ENCODE results near the gene TNFSF4.
"Not testable (repeated sequence)": the region's sequence is repeated elsewhere in the genome, so short reads cannot be mapped to it uniquely, and the experiment has no call there.

Gene TNFSF4

DNA sequence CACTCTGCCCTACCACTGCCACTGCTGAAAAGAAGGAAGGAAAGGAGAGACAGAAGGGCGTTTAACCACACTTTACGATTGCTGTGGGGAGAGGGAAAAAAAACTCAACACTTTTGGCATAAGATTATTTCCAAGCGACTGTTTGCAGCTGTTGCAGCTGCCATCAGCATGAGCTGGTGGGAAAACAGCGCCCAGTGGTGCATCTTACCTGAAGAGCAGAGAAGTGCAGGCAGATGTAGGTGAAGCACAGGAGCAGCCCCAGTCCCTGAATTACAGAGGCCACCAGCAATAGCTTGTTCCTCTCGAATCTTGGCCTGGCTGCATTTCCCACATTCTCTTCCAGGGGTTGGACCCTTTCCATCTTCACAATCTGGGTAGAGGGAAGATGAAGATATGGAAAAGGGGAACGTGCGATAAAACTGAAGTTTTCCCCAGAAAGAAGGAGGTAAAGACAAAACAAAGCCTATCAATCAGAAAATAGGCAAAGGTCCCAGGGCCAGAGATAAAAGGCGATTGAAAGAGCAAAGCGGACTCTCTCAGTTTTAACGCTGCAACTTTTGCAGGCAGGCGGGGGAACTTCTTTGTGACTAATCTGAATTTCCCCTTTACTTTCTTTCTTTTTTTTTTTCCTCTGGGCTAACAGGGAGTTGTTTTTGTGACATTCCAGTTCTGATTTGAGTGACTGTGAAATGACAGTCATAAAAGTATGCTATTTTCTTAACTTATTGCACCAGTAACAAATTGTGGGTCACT, at the start of gene TNFSF4:
Gene TNFSF4, minus strand, starts transcription at position 516 of the 753 bp plus-strand sequence. Its CDS starts 155 bp downstream, at position 361.
- no peak for DNase-seq (ENCODE audit: low read depth in 2 of 2)

- no peak for DNase-seq (ENCODE audit: low read depth in 2 of 2)
These were observed 48.2 kb upstream of the TNFSF4 start for GRCh38 chr1:173255214-173255813.

DNA sequence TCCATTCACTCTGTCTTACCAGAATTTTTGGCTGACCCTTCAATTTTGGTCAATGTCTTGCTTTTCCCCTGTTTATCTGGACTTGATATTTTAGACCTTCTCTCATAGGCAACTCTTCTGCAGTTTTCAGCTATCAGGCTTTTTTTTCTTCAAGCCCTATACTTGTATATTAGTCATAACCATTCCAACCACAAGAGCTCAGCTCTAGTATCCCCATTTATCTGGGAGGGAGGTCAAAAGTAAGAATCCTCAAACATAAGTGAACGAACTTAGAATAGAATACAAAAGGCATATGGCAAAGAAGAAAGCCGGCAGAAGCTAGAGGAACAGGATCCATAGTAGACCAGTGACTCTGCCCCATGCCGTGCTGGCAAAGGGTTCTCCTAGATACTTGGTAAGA, 45.9 kb upstream of the TNFSF4 start:
- no peak for DNase-seq (ENCODE audit: low read depth in 2 of 2)

- no peak for DNase-seq (ENCODE audit: low read depth in 2 of 2)
These were observed 42.2 kb upstream of the TNFSF4 start for GRCh38 chr1:173249349-173249748.

DNA sequence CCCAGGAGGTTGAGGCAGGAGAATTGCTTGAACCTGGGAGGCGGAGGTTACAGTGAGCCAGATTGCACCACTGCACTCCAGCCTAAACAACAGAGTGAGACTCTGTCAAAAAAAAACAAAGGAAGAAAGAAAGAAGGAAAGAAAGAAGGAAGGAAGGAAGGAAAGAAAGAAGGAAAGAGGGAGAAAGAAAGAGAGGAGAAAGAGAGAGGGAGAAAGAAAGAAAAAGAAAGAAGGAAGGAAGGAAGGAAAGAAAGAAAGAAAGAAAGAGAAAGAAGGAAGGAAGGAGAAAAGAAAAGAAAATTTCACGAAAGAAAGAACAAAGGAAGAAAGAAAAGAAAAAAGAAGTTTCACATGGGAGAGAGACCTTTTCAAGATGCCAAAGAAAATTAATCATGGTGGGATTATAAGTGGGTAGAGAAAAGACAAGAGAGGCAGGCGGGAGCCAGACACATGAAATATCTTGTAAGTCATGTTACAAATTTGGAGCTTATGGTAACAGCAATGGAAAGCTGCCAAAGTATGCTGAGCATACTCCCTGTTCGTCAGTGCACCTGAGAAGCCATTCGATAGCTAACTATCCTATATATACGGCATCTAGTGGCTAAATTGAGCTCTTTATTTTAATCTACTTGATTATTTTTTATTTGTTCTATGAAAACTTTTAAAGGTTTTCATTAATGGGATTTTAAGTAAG, 41.3 kb upstream of the TNFSF4 start:
- DNase-seq (ENCODE audit: low read depth in 2 of 2), result no peak

DNA sequence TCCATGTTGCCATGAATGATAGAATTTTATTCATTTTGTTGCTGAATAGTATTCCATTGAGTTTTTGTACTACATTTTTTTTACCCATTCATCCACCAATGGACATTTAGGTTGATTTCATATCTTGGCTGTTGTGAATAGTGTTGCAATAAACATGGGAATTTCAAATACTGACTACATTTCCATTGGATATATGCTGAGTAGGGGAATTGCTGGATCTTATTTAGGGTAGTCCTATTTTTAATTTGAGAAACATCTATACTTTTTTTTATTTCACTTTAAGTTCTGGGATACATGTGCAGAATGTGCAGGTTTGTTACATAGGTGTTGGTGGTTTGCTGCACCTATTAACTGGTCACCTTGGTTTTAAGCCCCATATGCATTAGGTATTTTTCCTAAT, 38.8 kb upstream of the TNFSF4 start:
- DNase-seq (ENCODE audit: low read depth in 2 of 2), result no peak

DNA sequence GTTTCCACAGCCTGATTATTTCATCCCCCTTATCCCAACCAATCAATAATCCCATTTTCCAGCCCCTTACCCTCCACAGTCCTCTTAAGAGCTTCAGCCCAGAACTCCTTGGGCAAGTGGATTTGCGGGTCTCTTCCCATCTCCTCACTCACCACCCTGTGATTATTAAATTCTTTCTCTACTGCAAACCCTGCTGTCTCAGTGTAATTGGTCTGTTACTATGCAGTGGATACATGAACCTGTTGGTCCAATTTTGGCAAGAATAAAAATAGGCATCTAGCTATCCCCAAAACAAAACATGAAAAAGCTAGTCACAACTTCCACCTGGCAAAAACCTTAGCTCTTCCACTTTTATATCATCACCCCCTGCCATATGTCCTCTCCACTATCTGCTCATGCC, 36.2 kb upstream of the TNFSF4 start:
- DNase-seq (ENCODE audit: low read depth in 2 of 2), result no peak

GRCh38 chr1:173241528-173242347, 34.6 kb upstream of the TNFSF4 start:
- DNase-seq (ENCODE audit: low read depth in 2 of 2), result no peak

DNA sequence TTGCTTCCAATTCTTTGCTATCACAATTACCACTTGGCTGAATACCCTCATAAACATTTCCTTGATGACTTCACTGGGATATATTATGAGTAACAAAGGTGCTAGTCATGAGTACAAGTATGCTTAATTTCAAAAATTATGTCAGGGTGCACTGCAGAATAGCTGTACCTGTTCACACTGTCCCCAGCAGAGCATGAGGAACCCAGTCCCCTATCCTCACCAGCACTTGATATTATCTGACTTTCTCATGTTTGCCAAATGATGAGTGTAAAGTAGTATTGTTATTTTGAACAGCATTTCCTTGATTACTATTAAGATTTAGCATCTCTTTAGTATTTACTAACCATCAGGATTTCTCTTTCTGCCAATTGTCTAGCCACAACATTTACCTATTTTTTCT, 33.5 kb upstream of the TNFSF4 start:
- DNase-seq (ENCODE audit: low read depth in 2 of 2), result no peak

- DNase-seq (ENCODE audit: low read depth in 2 of 2), result no peak
These were observed 31.9 kb upstream of the TNFSF4 start for GRCh38 chr1:173239058-173239457.

- DNase-seq (ENCODE audit: low read depth in 2 of 2), result no peak
These were observed 27.8 kb upstream of the TNFSF4 start for GRCh38 chr1:173234899-173235298.

- not testable (repeated sequence) for DNase-seq (ENCODE audit: low read depth in 2 of 2)
These were observed 27.3 kb upstream of the TNFSF4 start for GRCh38 chr1:173234434-173234833.

GRCh38 chr1:173229031-173229430, 21.9 kb upstream of the TNFSF4 start:
- not testable (repeated sequence) for DNase-seq (ENCODE audit: low read depth in 2 of 2)

DNA sequence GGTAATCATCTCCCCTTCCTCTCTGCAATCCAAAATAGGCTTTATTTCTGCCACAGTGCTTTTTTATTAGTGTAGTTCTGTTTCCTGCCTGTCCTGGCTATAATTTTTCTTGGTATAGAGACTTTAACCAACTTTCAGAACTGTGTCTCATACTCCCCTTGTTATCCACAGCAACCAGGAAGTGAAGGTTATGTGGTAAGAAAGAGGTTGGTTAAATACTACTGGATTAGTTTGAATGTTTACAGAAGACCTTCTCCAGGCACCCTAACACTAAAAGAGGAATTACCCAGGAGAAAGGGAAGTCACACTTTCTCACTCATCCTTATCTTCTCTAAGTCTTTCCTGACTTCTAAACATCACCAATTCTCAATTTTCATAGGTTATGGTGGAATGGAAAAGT, 17.8 kb upstream of the TNFSF4 start:
- DNase-seq (ENCODE audit: low read depth in 2 of 2), result no peak

GRCh38 chr1:173224280-173224892, 17.3 kb upstream of the TNFSF4 start:
- no peak for DNase-seq (ENCODE audit: low read depth in 2 of 2)

GRCh38 chr1:173223031-173223380, 15.9 kb upstream of the TNFSF4 start:
- no peak for DNase-seq (ENCODE audit: low read depth in 2 of 2)

- no peak for DNase-seq (ENCODE audit: low read depth in 2 of 2)
These were observed 15.3 kb upstream of the TNFSF4 start for GRCh38 chr1:173222149-173223030.

DNA sequence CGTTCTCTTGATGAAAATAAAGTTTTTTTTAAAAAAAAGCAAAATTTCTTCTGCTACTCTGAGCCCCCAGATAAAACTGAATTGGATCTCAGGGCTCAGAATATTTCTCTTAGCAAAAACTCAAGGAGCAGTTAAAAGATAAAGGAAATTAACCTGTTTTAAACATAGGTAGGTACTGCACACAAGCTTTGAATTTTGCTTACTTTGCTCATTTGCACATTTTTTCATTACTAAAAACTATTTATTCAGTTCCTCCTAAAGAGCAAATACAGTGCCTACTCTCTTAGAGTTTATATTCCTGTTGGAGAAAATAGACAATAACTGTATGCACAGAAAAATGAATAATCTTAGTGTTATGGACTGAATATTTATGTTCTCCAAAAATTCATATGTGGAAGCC, 13.0 kb upstream of the TNFSF4 start:
- no peak for DNase-seq (ENCODE audit: low read depth in 2 of 2)

DNA sequence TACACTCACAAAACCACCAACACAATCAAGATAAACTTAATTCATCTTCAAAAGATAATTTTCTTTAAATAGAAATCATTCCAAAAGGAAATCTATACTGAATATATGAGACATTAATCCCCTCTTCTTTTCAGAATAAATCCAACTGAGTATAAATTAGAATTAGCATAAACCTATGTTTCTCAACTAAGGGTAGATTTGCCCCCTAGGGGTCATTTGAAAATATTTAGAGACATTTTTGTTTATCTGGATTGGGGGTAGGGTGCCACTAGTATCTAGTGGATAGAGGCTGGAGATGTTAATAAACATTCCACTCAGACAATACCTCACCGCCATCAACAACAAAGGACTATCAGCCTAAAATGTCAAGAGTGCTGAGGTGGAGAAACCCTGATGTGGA, 6.5 kb upstream of the TNFSF4 start:
- DNase-seq (ENCODE audit: low read depth in 2 of 2), result no peak

DNA sequence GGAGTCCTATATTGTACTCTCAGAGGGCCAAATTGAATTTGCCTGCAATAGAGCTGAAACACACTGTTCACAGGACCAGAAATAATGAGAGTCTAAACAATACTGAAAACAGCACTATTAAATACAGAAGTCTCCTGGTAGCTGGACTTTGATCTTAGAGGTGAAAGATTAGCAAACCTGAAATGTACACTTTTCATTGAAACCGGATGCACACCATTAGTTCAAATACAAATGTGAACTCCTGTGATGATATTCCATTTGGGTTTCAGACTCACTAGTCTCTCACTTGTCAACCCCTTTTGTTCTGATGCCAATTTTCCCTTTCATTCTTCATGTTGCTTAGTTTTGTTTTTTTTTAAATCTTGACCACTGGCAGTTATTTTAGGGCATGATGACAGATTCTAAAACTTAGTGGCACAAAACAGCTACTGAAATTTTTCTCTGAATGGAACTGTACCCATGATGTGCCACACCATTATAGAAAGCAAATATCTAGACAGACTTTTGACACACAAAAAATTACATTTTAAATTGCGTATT, 5.9 kb upstream of the TNFSF4 start:
- DNase-seq (ENCODE audit: low read depth in 2 of 2), result no peak
